Measurements from ENCODE around the gene NOP53. TPM values are rescaled to one million over a fixed set of nuclear protein-coding genes. Genes with fewer than 3 reads are reported as not detected.

NOP53 gene
- total and polyA plus RNA-seq, 8 donors = 130 to 557 (median 454) TPM

DNA sequence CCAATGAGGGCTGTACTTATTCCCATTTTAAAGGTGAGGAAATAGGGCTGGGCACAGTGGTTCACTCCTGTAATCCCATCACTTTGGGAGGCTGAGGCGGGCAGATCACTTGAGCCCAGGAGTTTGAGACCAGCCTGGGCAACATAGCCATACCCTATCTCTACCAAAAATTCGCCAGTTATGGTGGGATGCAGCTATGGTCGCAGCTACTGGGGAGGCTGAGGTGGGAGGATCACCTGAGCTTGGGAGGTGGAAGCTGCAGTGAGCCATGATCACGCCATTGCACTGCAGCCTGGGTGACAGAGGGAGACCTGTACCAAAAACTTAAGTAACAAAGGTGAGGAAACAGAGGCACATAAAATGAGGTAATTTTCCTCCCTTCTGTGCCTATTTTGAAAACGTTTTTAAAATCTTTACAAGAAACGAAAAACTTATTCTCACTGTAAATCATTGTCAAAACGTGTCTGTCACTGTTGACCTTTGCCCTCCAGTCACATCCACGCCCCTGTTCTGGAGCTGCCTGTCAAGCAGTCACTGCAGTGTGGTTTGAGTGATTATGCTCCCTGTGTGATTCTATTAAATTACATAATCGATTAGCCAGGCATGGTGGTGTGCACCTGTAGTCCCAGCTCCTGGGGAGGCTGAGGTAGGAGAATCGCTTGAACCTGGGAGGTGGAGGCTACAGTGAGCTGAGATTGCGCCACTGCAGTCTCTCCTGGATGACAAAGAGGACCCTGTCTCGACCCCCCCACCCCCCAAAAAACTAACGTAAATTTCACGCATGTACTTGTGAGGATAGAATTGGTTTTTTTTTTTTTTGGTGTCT, 12.5 kb downstream of the NOP53 start:
- no peak for TF ChIP-seq CTCF (IDR thresholded peaks at IDR 0.05)
- peaks cover 0 to 78% of the 10 kb centered on the region in 2 donors for H3K36me3 ChIP-seq
- no peak overlapping the region for H3K27ac ChIP-seq
- no peaks in the 10 kb centered on the region for H3K9me3 ChIP-seq
- H3K4me1 ChIP-seq = no peaks in the 10 kb centered on the region
- ATAC-seq (no peak), DNase-seq (no peak)
- no peak overlapping the region for H3K4me3 ChIP-seq
- H3K27me3 ChIP-seq = no peaks in the 10 kb centered on the region
- intact Hi-C loops (cut with DNase I) = no loop called here

- Histone ChIP-seq H3K9me3 (no peaks in the 10 kb centered on the region), H3K4me1 (no peaks in the 10 kb centered on the region), H3K27me3 (no peaks in the 10 kb centered on the region), H3K4me3 (no peak overlapping the region), H3K36me3 (peaks cover 0 to 72% of the 10 kb centered on the region in 2 donors), H3K27ac (no peak overlapping the region)
- ATAC-seq (no peak), DNase-seq (no peak)
- no peak for TF ChIP-seq CTCF (IDR thresholded peaks at IDR 0.05)
- intact Hi-C loops (cut with DNase I) = no loop called here
Measured at GRCh38 chr19:47758443-47758804, 13.1 kb downstream of the NOP53 start.

GRCh38 chr19:47760632-47760999, 15.3 kb downstream of the NOP53 start:
- DNase-seq (no peak), ATAC-seq (no peak)
- H3K4me3 ChIP-seq = no peak overlapping the region
- H3K27ac ChIP-seq = no peak overlapping the region
- H3K36me3 ChIP-seq = peaks cover 0 to 50% of the 10 kb centered on the region in 2 donors
- TF ChIP-seq CTCF (IDR thresholded peaks at IDR 0.05) = no peak
- intact Hi-C loops (cut with DNase I) = no loop called here
- no peaks in the 10 kb centered on the region for H3K27me3 ChIP-seq
- no peaks in the 10 kb centered on the region for H3K9me3 ChIP-seq
- no peaks in the 10 kb centered on the region for H3K4me1 ChIP-seq

DNA sequence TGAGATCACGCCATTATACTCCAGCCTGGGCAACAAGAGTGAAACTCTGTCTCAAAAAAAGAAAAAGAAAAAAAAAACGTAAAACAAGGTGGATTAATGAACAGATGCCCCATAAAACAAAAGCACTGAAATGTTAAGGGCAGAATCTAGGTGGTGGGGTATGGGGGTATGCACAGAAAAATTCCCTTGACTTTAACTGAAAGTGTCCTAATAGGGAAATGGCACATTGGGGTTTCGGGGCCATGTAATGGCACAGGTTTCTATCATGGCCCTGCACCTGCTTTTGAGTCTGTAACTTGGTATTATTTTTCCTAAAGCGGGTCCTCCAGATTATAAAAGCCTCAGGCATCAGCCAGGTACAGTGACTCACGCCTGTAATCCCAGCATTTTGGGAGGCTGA, 16.2 kb downstream of the NOP53 start:
- intact Hi-C loops (cut with DNase I) = no loop called here
- H3K9me3 ChIP-seq = no peaks in the 10 kb centered on the region
- no peaks in the 10 kb centered on the region for H3K4me1 ChIP-seq
- H3K27me3 ChIP-seq = no peaks in the 10 kb centered on the region
- ATAC-seq (no peak), DNase-seq (no peak)
- no peak overlapping the region for H3K27ac ChIP-seq
- no peak overlapping the region for H3K4me3 ChIP-seq
- H3K36me3 ChIP-seq = peaks cover 0 to 41% of the 10 kb centered on the region in 2 donors
- no peak for TF ChIP-seq CTCF (IDR thresholded peaks at IDR 0.05)

GRCh38 chr19:47762151-47762550, 16.8 kb downstream of the NOP53 start:
- Histone ChIP-seq H3K36me3 (peaks cover 0 to 35% of the 10 kb centered on the region in 2 donors), H3K27me3 (no peaks in the 10 kb centered on the region), H3K27ac (no peak overlapping the region), H3K9me3 (no peaks in the 10 kb centered on the region), H3K4me3 (no peak overlapping the region), H3K4me1 (no peaks in the 10 kb centered on the region)
- intact Hi-C loops (cut with DNase I) = no loop called here
- ATAC-seq (no peak), DNase-seq (no peak)
- no peak for TF ChIP-seq CTCF (IDR thresholded peaks at IDR 0.05)

All from left lung (tissue), 10 donors.